H1 (cell line): Measurements from ENCODE around the gene EPHA8. TPM values are rescaled to one million over a fixed set of nuclear protein-coding genes. Genes with fewer than 3 reads are reported as not detected.

Experiments used
- BRCA1 ChIP-seq: IDR thresholded peaks from 2 replicates; pipeline ENCODE4 v1.6.1; 2012; ENCODE audit warnings: low read depth, low read length, improper control_type of control experiment
- E2F6 ChIP-seq: IDR thresholded peaks from 2 replicates; pipeline ENCODE4 v1.6.1; 2012; ENCODE audit warnings: inconsistent platforms
- GTF2F1 ChIP-seq: IDR thresholded peaks from 2 replicates; pipeline ENCODE4 v1.6.1; 2012; ENCODE audit warnings: low read depth, low read length, improper control_type of control experiment, borderline replicate concordance
- YY1 ChIP-seq: IDR thresholded peaks from 2 replicates; pipeline ENCODE4 v1.6.1; 2011; ENCODE audit warnings: low read depth, mild to moderate bottlenecking, low read length
- polyA plus RNA-seq, 7 experiments: library from polyadenylated mRNA; depleted of rRNA in 3 of 7; stranded (reverse) in 5 of 7; unstranded in 2 of 7; fragments of >200 nt in 5 of 7; fragments of 200-250 nt in 2 of 7; gene quantifications; 1 replicate in 5 of 7; 2 replicates in 1 of 7; 4 replicates in 1 of 7; pipeline versions ENCODE4 v1.2.1 to v1.2.3, GENCODE V29; 2011 to 2013; ENCODE audit warnings: missing spikeins in 2 of 7, mixed read lengths in 2 of 7
- total RNA-seq: library from RNA; stranded (reverse); fragmentation: NEBNext Ultra II Directional; extraction: Animal tissue kit (Norgen Biotek cat#: 25700); gene quantifications from 2 replicates; pipeline ENCODE4 v1.2.1, GENCODE V29; 2021

EPHA8 gene
- total and polyA plus RNA-seq, 2 of the 8 experiments (the other 6 are each of a cell fraction or from before 2014, with no cell fraction given) = 4.0 to 8.4 TPM

GRCh38 chr1:22602060-22602740 is 38.9 kb downstream of the EPHA8 start (continued):
- no peak for TF ChIP-seq GTF2F1
- TF ChIP-seq BRCA1 = no peak
- TF ChIP-seq E2F6 = no peak
- no peak for TF ChIP-seq YY1
